Ishikawa (cell line): Measurements from ENCODE around the gene MCM6.
A peak's percentile ranks its signal among the peaks of the same experiment; 100 is the strongest.

Experiments
- CEBPB ChIP-seq: IDR thresholded peaks from 2 replicates; pipeline ENCODE4 v1.6.1; 2012
- CREB1 ChIP-seq: IDR thresholded peaks from 2 replicates; pipeline ENCODE4 v1.6.1; 2012; ENCODE audit warnings: low read depth
- EGR1 ChIP-seq: IDR thresholded peaks from 2 replicates; pipeline ENCODE4 v1.6.1; 2012
- FOXM1 ChIP-seq: IDR thresholded peaks from 2 replicates; pipeline ENCODE4 v1.6.1; 2012; ENCODE audit warnings: low read depth, borderline replicate concordance
- NFIC ChIP-seq: IDR thresholded peaks from 2 replicates; pipeline ENCODE4 v1.6.1; 2012
- RAD21 ChIP-seq: IDR thresholded peaks from 2 replicates; pipeline ENCODE4 v1.6.1; 2012; ENCODE audit warnings: low read depth
- REST ChIP-seq: IDR thresholded peaks from 2 replicates; pipeline ENCODE4 v1.6.1; 2012; ENCODE audit warnings: low read depth, mild to moderate bottlenecking
- TAF1 ChIP-seq: IDR thresholded peaks from 2 replicates; pipeline ENCODE4 v1.6.1; 2012; ENCODE audit warnings: low read depth, mild to moderate bottlenecking
- TCF12 ChIP-seq: IDR thresholded peaks from 2 replicates; pipeline ENCODE4 v1.6.1; 2012; ENCODE audit warnings: low read depth
- TEAD4 ChIP-seq: IDR thresholded peaks from 2 replicates; pipeline ENCODE4 v1.6.1; 2012
- YY1 ChIP-seq: IDR thresholded peaks from 2 replicates; pipeline ENCODE4 v1.6.1; 2012; ENCODE audit warnings: low read depth
- ZBTB7A ChIP-seq: IDR thresholded peaks from 2 replicates; pipeline ENCODE4 v1.6.1; 2012; ENCODE audit warnings: low read depth
- TF ChIP-seq, protein P1 (sequence below): IDR thresholded peaks from 2 replicates; pipeline ENCODE4 v1.6.1; 2012
- TF ChIP-seq, protein P2 (sequence below): IDR thresholded peaks from 2 replicates; pipeline ENCODE4 v1.6.1; 2012

MCM6 gene

DNA sequence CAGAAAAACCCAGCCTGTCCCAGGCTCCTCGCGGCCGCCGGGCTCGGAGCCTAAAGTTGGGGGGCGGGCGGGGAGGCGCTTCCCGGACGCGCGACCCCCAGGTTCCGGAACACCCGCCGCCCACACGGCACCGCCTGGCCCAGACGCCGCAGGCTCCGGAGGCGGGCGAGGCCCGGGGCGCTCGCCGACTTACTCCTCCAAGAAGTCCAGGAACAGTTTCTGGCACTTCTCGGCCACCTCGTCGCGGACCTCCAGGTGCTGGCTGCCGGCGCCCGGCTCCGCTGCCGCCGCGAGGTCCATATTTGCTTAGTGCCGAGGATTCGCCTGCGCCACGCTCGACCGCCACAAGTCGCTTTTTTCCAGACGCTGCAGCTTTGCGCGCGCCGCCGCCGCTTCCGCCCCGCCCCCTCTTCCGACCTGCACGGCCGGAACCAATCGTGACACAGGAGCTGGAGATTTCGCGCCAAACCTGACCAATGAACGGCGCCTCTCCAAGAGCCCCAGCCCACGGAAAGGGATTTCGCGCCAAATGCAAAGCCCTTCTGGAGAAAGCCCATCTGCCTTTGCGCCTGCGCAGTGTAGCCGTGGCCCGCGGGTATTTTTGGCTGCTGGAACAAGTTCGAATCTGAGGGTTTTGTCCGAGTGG lies at the start of gene MCM6:
TSS of gene MCM6 (minus strand) at position 378 of the 646 bp plus-strand sequence. CDS start at position 300, 78 bp downstream.
- TF ChIP-seq RAD21 (no peak), YY1 (0 out of 2 replicates have a peak, but pooled peaks have one; percentile 31), ZBTB7A (no peak), TCF12 (peak; percentile 37; the same call in 1 of the 2 replicates), TAF1 (peak; percentile 70)
- TF ChIP-seq, protein P1, sequence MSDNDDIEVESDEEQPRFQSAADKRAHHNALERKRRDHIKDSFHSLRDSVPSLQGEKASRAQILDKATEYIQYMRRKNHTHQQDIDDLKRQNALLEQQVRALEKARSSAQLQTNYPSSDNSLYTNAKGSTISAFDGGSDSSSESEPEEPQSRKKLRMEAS: peak; percentile 87

DNA sequence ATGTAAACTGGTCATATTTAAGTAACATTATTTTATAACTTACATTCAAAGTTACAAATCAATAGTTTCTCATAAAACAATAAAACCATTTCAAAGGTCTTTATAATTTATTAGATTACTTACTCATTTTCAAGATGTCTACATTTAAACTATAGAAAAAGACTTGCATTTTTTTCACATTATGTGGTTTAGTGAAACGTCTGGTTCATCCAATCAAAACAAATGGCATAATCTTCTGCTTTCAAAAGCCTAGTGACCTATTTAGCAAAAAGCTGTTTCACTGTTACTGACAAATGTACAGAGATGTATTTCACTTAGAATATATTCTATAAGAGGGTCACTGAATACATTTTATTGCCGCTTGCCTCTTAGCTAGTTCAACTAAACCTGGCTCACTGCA lies 49.3 kb upstream of the MCM6 start:
- TF ChIP-seq RAD21: no peak

- TF ChIP-seq RAD21 (peak; percentile 41), EGR1 (no peak)
Measured at GRCh38 chr2:135916207-135916606, 40.0 kb upstream of the MCM6 start.

DNA sequence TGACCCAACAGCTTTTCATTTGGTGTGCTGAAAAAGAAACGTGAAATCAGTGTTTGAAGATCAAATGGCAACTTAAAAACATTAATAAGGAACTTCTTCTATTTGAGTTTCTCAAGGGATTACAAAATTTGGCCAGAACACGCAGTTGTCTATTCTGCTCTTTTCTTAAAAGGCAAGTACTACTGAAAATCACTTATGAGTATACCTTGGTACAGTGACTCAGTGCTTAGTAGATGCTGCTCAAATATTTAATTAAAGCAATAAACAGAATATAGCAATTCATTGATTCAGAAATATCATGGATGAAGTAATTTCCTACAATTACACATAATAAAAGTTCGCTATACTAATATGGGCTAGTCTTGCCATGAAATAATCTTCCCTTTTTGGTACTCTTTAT lies 38.2 kb upstream of the MCM6 start:
- no peak for TF ChIP-seq CEBPB
- TF ChIP-seq RAD21: no peak
- TF ChIP-seq, protein P2, sequence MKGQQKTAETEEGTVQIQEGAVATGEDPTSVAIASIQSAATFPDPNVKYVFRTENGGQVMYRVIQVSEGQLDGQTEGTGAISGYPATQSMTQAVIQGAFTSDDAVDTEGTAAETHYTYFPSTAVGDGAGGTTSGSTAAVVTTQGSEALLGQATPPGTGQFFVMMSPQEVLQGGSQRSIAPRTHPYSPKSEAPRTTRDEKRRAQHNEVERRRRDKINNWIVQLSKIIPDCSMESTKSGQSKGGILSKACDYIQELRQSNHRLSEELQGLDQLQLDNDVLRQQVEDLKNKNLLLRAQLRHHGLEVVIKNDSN: no peak
- no peak for TF ChIP-seq ZBTB7A
- no peak for TF ChIP-seq TAF1
- TF ChIP-seq EGR1: no peak
- TF ChIP-seq, protein P1: no peak
- no peak for TF ChIP-seq NFIC
- TF ChIP-seq REST: no peak
- no peak for TF ChIP-seq TCF12

DNA sequence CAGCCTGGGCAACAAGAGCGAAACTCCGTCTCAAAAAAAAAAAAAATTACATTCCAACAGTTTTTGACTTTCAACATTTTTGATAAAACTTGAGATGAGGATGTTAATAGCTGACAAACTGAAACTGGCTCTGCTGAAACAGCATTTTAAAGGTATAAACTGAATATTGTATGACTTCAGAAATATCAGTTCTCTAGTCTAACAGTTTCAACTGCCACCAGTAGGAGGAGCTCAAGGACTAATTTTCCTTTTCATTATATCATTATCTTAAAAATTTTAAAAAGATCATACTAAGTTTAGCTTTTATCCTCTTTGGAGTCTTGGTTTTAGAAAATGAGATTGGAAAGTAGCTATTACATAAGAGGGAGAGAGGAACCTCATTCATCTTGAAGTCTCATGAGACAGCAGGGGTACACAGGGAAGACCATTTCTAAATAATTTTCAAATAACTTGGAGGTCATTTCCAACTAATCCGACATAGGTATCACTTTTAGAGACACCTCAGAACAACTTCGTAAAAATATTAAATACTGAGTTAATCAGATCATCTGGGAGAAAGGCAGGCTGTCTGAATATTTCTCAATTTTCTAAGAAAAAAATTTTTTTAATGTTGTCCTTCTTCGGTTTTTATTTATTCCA lies 37.6 kb upstream of the MCM6 start:
- TF ChIP-seq FOXM1 (no peak), RAD21 (peak; percentile 67), REST (no peak)
- TF ChIP-seq, protein P1: no peak

DNA sequence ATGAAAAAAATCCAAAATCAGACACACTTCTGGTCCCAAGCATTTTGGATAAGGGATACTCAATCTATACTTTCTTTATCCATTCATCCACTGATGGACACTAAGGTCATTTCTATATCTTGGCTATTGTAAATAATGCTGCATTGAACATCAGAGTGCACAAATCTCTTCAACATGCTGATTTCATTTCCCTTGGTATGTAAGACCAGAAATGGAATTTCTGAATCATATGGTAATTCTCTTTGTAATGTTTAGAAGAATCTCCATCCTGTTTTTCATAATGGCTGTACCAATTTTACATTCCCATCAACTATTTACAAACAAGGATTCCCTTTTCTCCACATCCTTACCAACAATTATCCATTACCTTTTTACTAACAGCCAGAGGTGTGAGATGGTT lies 33.7 kb upstream of the MCM6 start:
- TF ChIP-seq CEBPB (no peak), ZBTB7A (no peak), REST (no peak), CREB1 (no peak), TEAD4 (no peak), NFIC (no peak), TCF12 (no peak), YY1 (no peak), EGR1 (no peak), FOXM1 (no peak), RAD21 (no peak)
- TF ChIP-seq, protein P2: no peak
